ENCODE results near the gene SHC2. TPM values are rescaled to one million over a fixed set of nuclear protein-coding genes. Genes with fewer than 3 reads are reported as not detected.

SHC2 gene
- total and polyA plus RNA-seq, 2 donors (not counting 1 experiment from before 2014, with no cell fraction given) = 0.02 to 2.5 TPM

DNA sequence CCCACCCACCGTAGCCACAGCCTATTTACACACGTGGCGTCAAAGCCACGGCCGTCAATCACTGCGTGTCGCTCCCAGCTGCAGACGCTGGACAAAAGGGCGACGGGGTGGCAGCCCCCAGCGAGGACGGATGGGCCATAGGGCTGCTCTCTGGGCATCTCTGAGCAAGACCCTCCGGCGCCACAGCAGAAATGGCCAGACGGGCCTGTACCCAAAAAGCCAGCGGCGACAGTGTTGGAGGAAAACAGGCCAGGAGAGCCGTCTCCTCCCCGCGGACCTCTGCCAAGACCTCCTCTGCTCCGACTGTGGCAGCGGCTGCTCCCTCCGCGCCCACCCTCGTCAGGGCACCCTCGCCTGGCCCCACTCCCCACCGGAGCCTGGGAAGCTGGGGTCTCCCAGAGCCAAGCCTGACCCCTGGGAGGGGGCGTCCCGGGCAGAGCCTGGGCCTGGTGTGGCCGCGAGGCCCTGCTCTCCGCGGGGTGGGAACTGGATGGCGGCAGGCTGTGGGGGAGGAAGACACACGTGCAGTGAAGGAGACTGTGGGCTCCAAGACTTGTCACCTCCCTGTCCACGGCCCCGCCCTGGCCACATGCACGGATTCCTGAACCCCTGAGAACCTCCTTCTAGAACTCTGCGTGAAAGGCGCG is 54.6 kb downstream of the SHC2 start:
- no peak overlapping the region for H3K4me2 ChIP-seq (ENCODE audit: extremely low read depth, insufficient read depth, low read length)
- H3K9me3 ChIP-seq (ENCODE audit: control insufficient read depth, insufficient read depth, low read depth, low read length) = no peaks in the 10 kb centered on the region
- no peaks in the 10 kb centered on the region for H3K79me2 ChIP-seq (ENCODE audit: control insufficient read depth, insufficient read depth, low read length)
- H4K20me1 ChIP-seq (ENCODE audit: control insufficient read depth, extremely low read depth, insufficient read depth, low read length) = no peaks in the 10 kb centered on the region
- DNase-seq (ENCODE audit: low read depth in 2 of 2) = no peak
- no peak overlapping the region for H3K27ac ChIP-seq (ENCODE audit: insufficient read depth, low read length)
- H3K4me1 ChIP-seq (ENCODE audit: control insufficient read depth, extremely low read depth, insufficient read depth, low read length) = no peaks in the 10 kb centered on the region
- no peak overlapping the region for H3K9ac ChIP-seq (ENCODE audit: insufficient read depth, low read length)
- H3K4me3 ChIP-seq (replicated peaks in 1 of 4; ENCODE audit: control extremely low read depth in 1 of 4, insufficient read depth in 1 of 4, low read depth in 3 of 4, low read length in 4 of 4) = no peak overlapping the region
- no peak overlapping the region for H2AFZ ChIP-seq (ENCODE audit: low read length)
- TF ChIP-seq, protein P1, sequence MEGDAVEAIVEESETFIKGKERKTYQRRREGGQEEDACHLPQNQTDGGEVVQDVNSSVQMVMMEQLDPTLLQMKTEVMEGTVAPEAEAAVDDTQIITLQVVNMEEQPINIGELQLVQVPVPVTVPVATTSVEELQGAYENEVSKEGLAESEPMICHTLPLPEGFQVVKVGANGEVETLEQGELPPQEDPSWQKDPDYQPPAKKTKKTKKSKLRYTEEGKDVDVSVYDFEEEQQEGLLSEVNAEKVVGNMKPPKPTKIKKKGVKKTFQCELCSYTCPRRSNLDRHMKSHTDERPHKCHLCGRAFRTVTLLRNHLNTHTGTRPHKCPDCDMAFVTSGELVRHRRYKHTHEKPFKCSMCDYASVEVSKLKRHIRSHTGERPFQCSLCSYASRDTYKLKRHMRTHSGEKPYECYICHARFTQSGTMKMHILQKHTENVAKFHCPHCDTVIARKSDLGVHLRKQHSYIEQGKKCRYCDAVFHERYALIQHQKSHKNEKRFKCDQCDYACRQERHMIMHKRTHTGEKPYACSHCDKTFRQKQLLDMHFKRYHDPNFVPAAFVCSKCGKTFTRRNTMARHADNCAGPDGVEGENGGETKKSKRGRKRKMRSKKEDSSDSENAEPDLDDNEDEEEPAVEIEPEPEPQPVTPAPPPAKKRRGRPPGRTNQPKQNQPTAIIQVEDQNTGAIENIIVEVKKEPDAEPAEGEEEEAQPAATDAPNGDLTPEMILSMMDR (conservative IDR thresholded peaks at IDR 0.05 in 1 of 2, IDR thresholded peaks at IDR 0.05 in 1 of 2; ENCODE audit: low read depth in 1 of 2, low read length in 2 of 2) = no peak
- TF ChIP-seq EZH2 (IDR thresholded peaks at IDR 0.05; ENCODE audit: low read length, missing control alignments) = no peak
- no peaks in the 10 kb centered on the region for H3K36me3 ChIP-seq (ENCODE audit: control insufficient read depth, insufficient read depth, low read length)
- peaks cover 13% of the 10 kb centered on the region for H3K27me3 ChIP-seq (ENCODE audit: control insufficient read depth, insufficient read depth, low read length)

DNA sequence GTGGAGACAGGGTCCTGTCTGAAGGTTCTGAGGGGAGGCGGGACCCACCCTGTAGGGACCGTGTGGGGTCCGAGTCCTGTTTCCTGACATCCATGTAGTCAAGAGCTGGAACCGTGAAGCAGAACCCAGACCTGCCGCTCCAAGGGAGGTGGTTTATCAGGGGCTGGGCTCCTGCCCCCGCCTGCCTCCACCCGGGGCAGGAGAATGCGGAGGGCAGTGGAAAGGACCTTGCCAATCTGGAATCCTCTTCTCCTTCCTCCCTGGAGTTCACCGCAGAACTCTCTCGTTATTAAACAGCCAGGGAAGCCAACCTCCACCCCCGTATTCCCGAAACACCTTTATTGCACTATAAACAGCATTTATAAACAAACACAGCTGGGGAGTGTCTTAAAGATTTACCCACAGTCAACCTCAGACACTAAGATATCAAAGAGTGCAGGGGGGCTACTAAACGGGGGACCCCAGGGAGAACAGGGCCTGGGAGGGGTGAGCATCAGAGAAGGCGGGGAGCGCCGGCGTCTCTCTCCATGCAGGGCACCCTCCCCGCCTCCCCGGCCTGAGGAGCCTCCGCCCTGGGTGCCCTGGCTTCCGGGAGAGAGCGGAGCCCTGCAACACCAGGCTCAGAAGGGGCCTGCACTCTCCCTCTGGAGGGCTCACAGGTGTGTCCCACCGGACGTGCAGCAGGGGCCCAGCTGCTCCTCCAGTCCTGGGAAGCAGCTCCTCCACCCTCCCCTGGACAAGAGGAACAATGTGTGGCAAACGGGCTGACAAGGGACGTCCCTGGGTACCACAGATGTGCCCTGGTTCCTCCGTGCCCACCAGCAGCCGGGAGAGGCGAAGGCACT is 55.5 kb downstream of the SHC2 start:
- H3K27me3 ChIP-seq (ENCODE audit: control insufficient read depth, insufficient read depth, low read length) = peaks cover 12% of the 10 kb centered on the region
- H3K9me3 ChIP-seq (ENCODE audit: control insufficient read depth, insufficient read depth, low read depth, low read length) = no peaks in the 10 kb centered on the region
- no peak overlapping the region for H3K4me3 ChIP-seq (replicated peaks in 1 of 4; ENCODE audit: control extremely low read depth in 1 of 4, insufficient read depth in 1 of 4, low read depth in 3 of 4, low read length in 4 of 4)
- no peaks in the 10 kb centered on the region for H3K4me1 ChIP-seq (ENCODE audit: control insufficient read depth, extremely low read depth, insufficient read depth, low read length)
- H3K36me3 ChIP-seq (ENCODE audit: control insufficient read depth, insufficient read depth, low read length) = no peaks in the 10 kb centered on the region
- no peak for DNase-seq (ENCODE audit: low read depth in 2 of 2)
- H3K27ac ChIP-seq (ENCODE audit: insufficient read depth, low read length) = no peak overlapping the region
- no peak overlapping the region for H3K4me2 ChIP-seq (ENCODE audit: extremely low read depth, insufficient read depth, low read length)
- no peak overlapping the region for H3K9ac ChIP-seq (ENCODE audit: insufficient read depth, low read length)
- no peaks in the 10 kb centered on the region for H4K20me1 ChIP-seq (ENCODE audit: control insufficient read depth, extremely low read depth, insufficient read depth, low read length)
- no peak for TF ChIP-seq EZH2 (IDR thresholded peaks at IDR 0.05; ENCODE audit: low read length, missing control alignments)
- TF ChIP-seq, protein P1 (conservative IDR thresholded peaks at IDR 0.05 in 1 of 2, IDR thresholded peaks at IDR 0.05 in 1 of 2; ENCODE audit: low read depth in 1 of 2, low read length in 2 of 2) = no peak
- H2AFZ ChIP-seq (ENCODE audit: low read length) = no peak overlapping the region
- no peaks in the 10 kb centered on the region for H3K79me2 ChIP-seq (ENCODE audit: control insufficient read depth, insufficient read depth, low read length)

DNA sequence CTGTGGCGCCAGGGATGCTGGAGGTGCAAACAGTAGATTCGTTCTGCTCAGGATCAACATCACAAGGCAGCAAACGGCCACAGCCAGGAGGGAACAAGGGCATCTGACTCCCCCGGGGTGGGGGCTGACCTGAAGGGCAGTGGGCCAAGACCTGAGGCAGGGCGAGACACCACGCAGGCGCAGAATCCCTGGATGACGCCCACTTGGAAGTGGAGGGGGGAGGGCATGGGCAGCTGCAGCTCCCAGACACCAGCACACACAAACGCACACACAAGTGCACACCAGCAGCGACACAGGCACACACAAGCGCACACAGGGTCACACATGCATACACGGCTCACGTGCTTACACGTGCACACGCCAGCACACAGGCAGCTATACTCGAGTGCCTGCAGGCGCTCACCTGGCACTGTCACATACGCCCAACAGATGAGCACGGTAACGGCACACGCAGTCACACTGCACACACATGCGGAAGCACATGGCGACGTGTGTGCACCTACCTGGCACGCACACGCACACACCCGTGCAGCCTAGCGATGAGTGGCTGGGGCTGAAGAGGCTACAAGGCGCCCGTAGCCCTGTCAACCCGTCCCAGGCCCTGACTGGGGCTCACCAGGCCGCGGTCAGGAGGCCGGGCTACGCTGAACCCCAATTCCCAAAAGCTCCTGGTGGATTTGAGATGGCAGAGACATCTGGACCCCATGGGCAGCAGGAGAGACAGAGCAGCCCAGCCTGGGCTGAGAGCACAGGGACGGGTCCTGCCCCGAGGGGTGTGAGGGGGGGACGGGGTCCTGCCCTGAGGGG is 57.4 kb downstream of the SHC2 start:
- DNase-seq (ENCODE audit: low read depth in 2 of 2) = no peak
- no peak overlapping the region for H3K4me2 ChIP-seq (ENCODE audit: extremely low read depth, insufficient read depth, low read length)
- H3K79me2 ChIP-seq (ENCODE audit: control insufficient read depth, insufficient read depth, low read length) = no peaks in the 10 kb centered on the region
- H3K4me1 ChIP-seq (ENCODE audit: control insufficient read depth, extremely low read depth, insufficient read depth, low read length) = no peaks in the 10 kb centered on the region
- no peaks in the 10 kb centered on the region for H4K20me1 ChIP-seq (ENCODE audit: control insufficient read depth, extremely low read depth, insufficient read depth, low read length)
- no peak overlapping the region for H3K9ac ChIP-seq (ENCODE audit: insufficient read depth, low read length)
- H3K27ac ChIP-seq (ENCODE audit: insufficient read depth, low read length) = no peak overlapping the region
- H2AFZ ChIP-seq (ENCODE audit: low read length) = no peak overlapping the region
- TF ChIP-seq, protein P1 (conservative IDR thresholded peaks at IDR 0.05 in 1 of 2, IDR thresholded peaks at IDR 0.05 in 1 of 2; ENCODE audit: low read depth in 1 of 2, low read length in 2 of 2) = no peak
- TF ChIP-seq EZH2 (IDR thresholded peaks at IDR 0.05; ENCODE audit: low read length, missing control alignments) = no peak
- no peaks in the 10 kb centered on the region for H3K27me3 ChIP-seq (ENCODE audit: control insufficient read depth, insufficient read depth, low read length)
- no peaks in the 10 kb centered on the region for H3K36me3 ChIP-seq (ENCODE audit: control insufficient read depth, insufficient read depth, low read length)
- no peaks in the 10 kb centered on the region for H3K9me3 ChIP-seq (ENCODE audit: control insufficient read depth, insufficient read depth, low read depth, low read length)
- H3K4me3 ChIP-seq (replicated peaks in 1 of 4; ENCODE audit: control extremely low read depth in 1 of 4, insufficient read depth in 1 of 4, low read depth in 3 of 4, low read length in 4 of 4) = no peak overlapping the region
